ENCODE results near the gene CIC. TPM values are rescaled to one million over a fixed set of nuclear protein-coding genes. Genes with fewer than 3 reads are reported as not detected.

The CIC gene
- total and polyA plus RNA-seq, 2 of the 13 experiments (the other 11 are each of a cell fraction or from before 2014, with no cell fraction given): 5.9 to 8.0 TPM

GRCh38 chr19:42244347-42245220 is 24.5 kb upstream of the CIC start (continued):
- TF ChIP-seq THAP9 (CRISPR knock-in tag; IDR thresholded peaks at IDR 0.05; ENCODE audit: borderline replicate concordance) (0 out of 2 replicates have a peak, but pooled peaks have one; percentile 50), TBX2 (CRISPR knock-in tag; IDR thresholded peaks at IDR 0.05; ENCODE audit: borderline replicate concordance) (peak; percentile 59; the same call in 1 of the 2 replicates), ZNF274 (CRISPR knock-in tag; IDR thresholded peaks at IDR 0.05) (no peak), SMC3 (IDR thresholded peaks at IDR 0.05; ENCODE audit: low read length) (peak; percentile 8; the same call in 1 of the 2 replicates), FOXK1 (CRISPR knock-in tag; IDR thresholded peaks at IDR 0.05; ENCODE audit: borderline replicate concordance, low read depth) (0 out of 2 replicates have a peak, but pooled peaks have one; percentile 63), TMF1 (CRISPR knock-in tag; IDR thresholded peaks at IDR 0.05; ENCODE audit: low read depth) (0 out of 2 replicates have a peak, but pooled peaks have one; percentile 14), SAP130 (CRISPR knock-in tag; IDR thresholded peaks at IDR 0.05; ENCODE audit: low read depth) (peak; percentile 86), RELA (CRISPR knock-in tag; IDR thresholded peaks at IDR 0.05) (no peak), ZNF564 (CRISPR knock-in tag; IDR thresholded peaks at IDR 0.05) (peak; percentile 48; the same call in 1 of the 2 replicates), ZSCAN20 (CRISPR knock-in tag; IDR thresholded peaks at IDR 0.05; ENCODE audit: borderline replicate concordance) (0 out of 2 replicates have a peak, but pooled peaks have one; percentile 39), SP1 (IDR thresholded peaks at IDR 0.05) (no peak), SP1 (CRISPR knock-in tag; IDR thresholded peaks at IDR 0.05) (peak; percentile 50; the same call in 1 of the 2 replicates)
- TF ChIP-seq, protein P1, sequence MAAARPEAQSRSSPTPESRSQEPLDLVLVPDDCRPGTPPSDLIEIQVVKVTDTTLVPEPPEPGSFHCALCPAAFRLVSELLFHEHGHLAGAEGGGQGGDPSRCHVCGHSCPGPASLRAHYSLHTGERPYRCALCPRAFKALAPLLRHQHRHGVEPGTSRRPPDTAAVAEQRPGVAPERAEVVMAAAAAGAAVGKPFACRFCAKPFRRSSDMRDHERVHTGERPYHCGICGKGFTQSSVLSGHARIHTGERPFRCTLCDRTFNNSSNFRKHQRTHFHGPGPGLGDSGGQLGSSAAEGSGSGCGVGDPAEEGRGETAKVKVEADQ (CRISPR knock-in tag; IDR thresholded peaks at IDR 0.05; ENCODE audit: borderline replicate concordance): no peak
- TF ChIP-seq, protein P2, sequence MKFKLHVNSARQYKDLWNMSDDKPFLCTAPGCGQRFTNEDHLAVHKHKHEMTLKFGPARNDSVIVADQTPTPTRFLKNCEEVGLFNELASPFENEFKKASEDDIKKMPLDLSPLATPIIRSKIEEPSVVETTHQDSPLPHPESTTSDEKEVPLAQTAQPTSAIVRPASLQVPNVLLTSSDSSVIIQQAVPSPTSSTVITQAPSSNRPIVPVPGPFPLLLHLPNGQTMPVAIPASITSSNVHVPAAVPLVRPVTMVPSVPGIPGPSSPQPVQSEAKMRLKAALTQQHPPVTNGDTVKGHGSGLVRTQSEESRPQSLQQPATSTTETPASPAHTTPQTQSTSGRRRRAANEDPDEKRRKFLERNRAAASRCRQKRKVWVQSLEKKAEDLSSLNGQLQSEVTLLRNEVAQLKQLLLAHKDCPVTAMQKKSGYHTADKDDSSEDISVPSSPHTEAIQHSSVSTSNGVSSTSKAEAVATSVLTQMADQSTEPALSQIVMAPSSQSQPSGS (CRISPR knock-in tag; IDR thresholded peaks at IDR 0.05): peak; percentile 66; the same call in 1 of the 2 replicates
- TF ChIP-seq, protein P3, sequence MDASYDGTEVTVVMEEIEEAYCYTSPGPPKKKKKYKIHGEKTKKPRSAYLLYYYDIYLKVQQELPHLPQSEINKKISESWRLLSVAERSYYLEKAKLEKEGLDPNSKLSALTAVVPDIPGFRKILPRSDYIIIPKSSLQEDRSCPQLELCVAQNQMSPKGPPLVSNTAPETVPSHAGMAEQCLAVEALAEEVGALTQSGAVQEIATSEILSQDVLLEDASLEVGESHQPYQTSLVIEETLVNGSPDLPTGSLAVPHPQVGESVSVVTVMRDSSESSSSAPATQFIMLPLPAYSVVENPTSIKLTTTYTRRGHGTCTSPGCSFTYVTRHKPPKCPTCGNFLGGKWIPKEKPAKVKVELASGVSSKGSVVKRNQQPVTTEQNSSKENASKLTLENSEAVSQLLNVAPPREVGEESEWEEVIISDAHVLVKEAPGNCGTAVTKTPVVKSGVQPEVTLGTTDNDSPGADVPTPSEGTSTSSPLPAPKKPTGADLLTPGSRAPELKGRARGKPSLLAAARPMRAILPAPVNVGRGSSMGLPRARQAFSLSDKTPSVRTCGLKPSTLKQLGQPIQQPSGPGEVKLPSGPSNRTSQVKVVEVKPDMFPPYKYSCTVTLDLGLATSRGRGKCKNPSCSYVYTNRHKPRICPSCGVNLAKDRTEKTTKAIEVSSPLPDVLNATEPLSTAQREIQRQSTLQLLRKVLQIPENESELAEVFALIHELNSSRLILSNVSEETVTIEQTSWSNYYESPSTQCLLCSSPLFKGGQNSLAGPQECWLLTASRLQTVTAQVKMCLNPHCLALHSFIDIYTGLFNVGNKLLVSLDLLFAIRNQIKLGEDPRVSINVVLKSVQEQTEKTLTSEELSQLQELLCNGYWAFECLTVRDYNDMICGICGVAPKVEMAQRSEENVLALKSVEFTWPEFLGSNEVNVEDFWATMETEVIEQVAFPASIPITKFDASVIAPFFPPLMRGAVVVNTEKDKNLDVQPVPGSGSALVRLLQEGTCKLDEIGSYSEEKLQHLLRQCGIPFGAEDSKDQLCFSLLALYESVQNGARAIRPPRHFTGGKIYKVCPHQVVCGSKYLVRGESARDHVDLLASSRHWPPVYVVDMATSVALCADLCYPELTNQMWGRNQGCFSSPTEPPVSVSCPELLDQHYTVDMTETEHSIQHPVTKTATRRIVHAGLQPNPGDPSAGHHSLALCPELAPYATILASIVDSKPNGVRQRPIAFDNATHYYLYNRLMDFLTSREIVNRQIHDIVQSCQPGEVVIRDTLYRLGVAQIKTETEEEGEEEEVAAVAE (CRISPR knock-in tag; IDR thresholded peaks at IDR 0.05; ENCODE audit: borderline replicate concordance): 0 out of 2 replicates have a peak, but pooled peaks have one; percentile 40
- TF ChIP-seq, protein P4, sequence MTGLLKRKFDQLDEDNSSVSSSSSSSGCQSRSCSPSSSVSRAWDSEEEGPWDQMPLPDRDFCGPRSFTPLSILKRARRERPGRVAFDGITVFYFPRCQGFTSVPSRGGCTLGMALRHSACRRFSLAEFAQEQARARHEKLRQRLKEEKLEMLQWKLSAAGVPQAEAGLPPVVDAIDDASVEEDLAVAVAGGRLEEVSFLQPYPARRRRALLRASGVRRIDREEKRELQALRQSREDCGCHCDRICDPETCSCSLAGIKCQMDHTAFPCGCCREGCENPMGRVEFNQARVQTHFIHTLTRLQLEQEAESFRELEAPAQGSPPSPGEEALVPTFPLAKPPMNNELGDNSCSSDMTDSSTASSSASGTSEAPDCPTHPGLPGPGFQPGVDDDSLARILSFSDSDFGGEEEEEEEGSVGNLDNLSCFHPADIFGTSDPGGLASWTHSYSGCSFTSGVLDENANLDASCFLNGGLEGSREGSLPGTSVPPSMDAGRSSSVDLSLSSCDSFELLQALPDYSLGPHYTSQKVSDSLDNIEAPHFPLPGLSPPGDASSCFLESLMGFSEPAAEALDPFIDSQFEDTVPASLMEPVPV (CRISPR knock-in tag; IDR thresholded peaks at IDR 0.05): peak; percentile 52; the same call in 1 of the 2 replicates
